Tibial nerve (tissue), 4 donors: ENCODE results near the gene B3GNT8. TPM values are rescaled to one million over a fixed set of nuclear protein-coding genes. Genes with fewer than 3 reads are reported as not detected.

ENCODE experiments used
- DNase-seq, 2 donors: peaks; one replicate each; pipeline ENCODE4 v3.0.0-alpha.2; 2019; ENCODE audit warnings: low spot score in 2 of 2
- H3K27ac ChIP-seq, 4 donors: fragments of 200-600 bp; sonication (generic) in 3 of 4; one replicate each; pipeline ENCODE4 v1.5.1; 2017 to 2019; ENCODE audit warnings: mild to moderate bottlenecking in 1 of 4
- H3K27me3 ChIP-seq, 2 donors: fragments of 200-600 bp; sonication (generic) in 1 of 2; one replicate each; pipeline versions ENCODE4 v1.5.1 to v1.6.0; 2017 to 2019
- H3K36me3 ChIP-seq, 3 donors: fragments of 200-600 bp; sonication (generic); one replicate each; pipeline ENCODE4 v1.5.1; 2018 to 2019
- H3K4me1 ChIP-seq, 4 donors: fragments of 200-600 bp; sonication (generic) in 3 of 4; one replicate each; pipeline ENCODE4 v1.5.1; 2017 to 2019
- H3K4me3 ChIP-seq, 4 donors: fragments of 200-600 bp; sonication (generic) in 3 of 4; one replicate each; pipeline ENCODE4 v1.5.1; 2017 to 2019; ENCODE audit warnings: mild to moderate bottlenecking in 1 of 4, moderate library complexity in 1 of 4
- H3K9me3 ChIP-seq, 4 donors: fragments of 200-600 bp; sonication (generic) in 3 of 4; one replicate each; pipeline ENCODE4 v1.5.1; 2017 to 2019
- CTCF ChIP-seq, 5 experiments: fragments of 200-600 bp in 3 of 5; fragments of 450-650 bp in 2 of 5; sonication (generic) in 3 of 5; IDR thresholded peaks; one replicate each; pipeline ENCODE4 v1.5.1; 2016 to 2019; ENCODE audit warnings: antibody characterized with exemption in 5 of 5, mild to moderate bottlenecking in 3 of 5, moderate library complexity in 2 of 5
- EP300 ChIP-seq, 2 donors: sonication (generic); formaldehyde crosslinking; IDR thresholded peaks; one replicate each; pipeline ENCODE4 v1.6.1; 2017; ENCODE audit warnings: antibody characterized with exemption in 2 of 2, mild to moderate bottlenecking in 1 of 2
- POLR2A ChIP-seq, 2 donors: fragments of 450-650 bp; IDR thresholded peaks; one replicate each; pipeline ENCODE4 v1.6.1; 2017; ENCODE audit warnings: antibody characterized with exemption in 2 of 2, mild to moderate bottlenecking in 2 of 2, moderate library complexity in 2 of 2
- WGBS, 2 donors: methylation state at CpG; one replicate each; pipeline ENCODE4 v1.1.5; 2018; 5-methylcytosine and 5-hydroxymethylcytosine counted together
- small RNA-seq: library from RNA; depleted of rRNA; stranded (forward); fragments of <200 nt; gene quantifications from one replicate; pipeline ENCODE3, GENCODE V24; 2016
- total RNA-seq, 4 donors: library from RNA; depleted of rRNA; stranded (reverse); fragments of >200 nt; gene quantifications; one replicate each; pipeline ENCODE4 v1.1.0, GENCODE V29; 2016

Gene B3GNT8
- total RNA-seq, 4 donors from 2014 or later, result 3.8 to 9.0 (median 5.7) TPM

- Histone ChIP-seq H3K36me3 (peaks cover 0 to 24% (median 0%) of the 10 kb centered on the region in 3 donors), H3K4me1 (peaks cover 0 to 48% (median 8%) of the 10 kb centered on the region in 4 donors), H3K27ac (peak overlapping the region in 2 of 4 donors; percentile 18 to 69), H3K9me3 (no peaks in the 10 kb centered on the region), H3K27me3 (no peaks in the 10 kb centered on the region), H3K4me3 (no peak overlapping the region)
- DNase-seq, result no peak
- 38 to 40% methylated on average over 8 to 9 of the region's 9 CpGs for WGBS, 2 donors
- TF ChIP-seq CTCF (IDR thresholded peaks at IDR 0.05), result no peak
These were observed 49.0 kb downstream of the B3GNT8 start for GRCh38 chr19:41377977-41378709.

- peak overlapping the region; percentile 43 to 74 (median 60) for H3K4me3 ChIP-seq
- TF ChIP-seq EP300 (IDR thresholded peaks at IDR 0.05), result no peak
- TF ChIP-seq POLR2A (IDR thresholded peaks at IDR 0.05), result no peak
- TF ChIP-seq CTCF (IDR thresholded peaks at IDR 0.05), result no peak
- DNase-seq, result no peak
- WGBS, 2 donors, result 57% methylated on average over 8 of the region's 8 CpGs
- H3K27me3 ChIP-seq, result no peaks in the 10 kb centered on the region
- H3K4me1 ChIP-seq, result peaks cover 0 to 48% (median 8%) of the 10 kb centered on the region in 4 donors
- H3K27ac ChIP-seq, result peak overlapping the region; percentile 55 to 92 (median 76)
- H3K36me3 ChIP-seq, result peaks cover 0 to 13% (median 0%) of the 10 kb centered on the region in 3 donors
- no peaks in the 10 kb centered on the region for H3K9me3 ChIP-seq
These were observed 50.2 kb downstream of the B3GNT8 start for GRCh38 chr19:41376998-41377365.

DNA sequence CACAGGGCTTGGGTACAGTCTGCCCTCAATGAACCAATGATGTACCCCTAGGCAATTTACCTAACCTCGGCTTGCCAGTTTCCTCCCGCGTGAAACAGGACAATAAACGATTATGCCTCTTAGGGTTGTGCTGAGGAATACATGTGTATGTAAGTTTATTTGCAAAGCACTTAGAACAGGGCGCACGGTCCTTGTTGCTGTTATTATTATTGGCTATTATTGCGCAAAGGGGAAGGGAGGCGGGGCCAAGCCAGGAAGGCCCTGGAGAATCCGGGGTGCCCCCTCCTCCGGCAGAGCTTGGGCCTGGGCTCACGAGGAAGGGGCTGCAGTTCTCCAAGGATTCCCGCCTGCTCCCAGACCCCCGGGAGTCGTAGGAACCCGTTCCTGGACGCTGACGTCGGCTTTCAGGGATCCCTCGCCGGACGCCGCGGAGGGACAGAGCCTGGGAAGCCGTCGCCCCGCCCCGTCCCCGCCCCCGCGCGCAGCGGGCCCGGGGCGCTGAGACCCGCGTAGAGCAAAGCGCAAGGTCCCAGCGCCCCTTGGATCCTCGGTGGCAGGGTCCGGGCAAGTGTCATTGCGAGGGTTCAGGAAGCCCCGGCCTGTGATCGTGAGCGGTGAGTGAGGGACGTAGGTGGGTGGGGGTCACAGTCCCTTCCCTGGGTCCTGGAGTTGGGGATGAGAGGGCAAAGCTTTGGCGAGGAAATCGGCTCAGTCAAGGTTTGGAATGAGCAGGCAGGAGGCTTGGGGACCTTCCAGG, 50.8 kb downstream of the B3GNT8 start, which contains the start of gene TMEM91:
TMEM91 (plus strand) TSS at position 293 of the 757 bp plus-strand sequence. CDS start 1,777 bp downstream, outside the sequence.
- no peaks in the 10 kb centered on the region for H3K9me3 ChIP-seq
- H3K4me3 ChIP-seq, result peak within 1 kb of the TSS; percentile 43 to 74 (median 60)
- peaks cover 0 to 48% (median 8%) of the 10 kb centered on the region in 4 donors for H3K4me1 ChIP-seq
- peak; percentile 45 to 68 for DNase-seq
- WGBS, 2 donors, result 1 to 4% methylated on average over 20 of the region's 47 CpGs
- peak within 1 kb of the TSS; percentile 55 to 92 (median 76) for H3K27ac ChIP-seq
- no peak for TF ChIP-seq POLR2A (IDR thresholded peaks at IDR 0.05)
- TF ChIP-seq EP300 (IDR thresholded peaks at IDR 0.05), result no peak
- TF ChIP-seq CTCF (IDR thresholded peaks at IDR 0.05), result no peak
- no peaks in the 10 kb centered on the region for H3K27me3 ChIP-seq
- peaks cover 0 to 9% (median 0%) of the 10 kb centered on the region in 3 donors for H3K36me3 ChIP-seq

Small RNA genes within 50 kb of the gene (small RNA-seq; reads per million reads assigned to genes)
- not detected for gene RF00017

Other genes starting within 250 kb of the B3GNT8 start
- 1 to 10 TPM in 1 of 4 donors, under 1 TPM in 3; 0.42 to 1.4 (median 0.63) TPM for gene CYP2S1, start 234.2 kb downstream of the B3GNT8 start, total RNA-seq
- gene AXL, start 208.2 kb downstream of the B3GNT8 start, total RNA-seq, result 100 to 1,000 TPM in 1 of 4 donors, 10 to 100 TPM in 3; 72.0 to 110 (median 88.5) TPM
- gene HNRNPUL1, start 163.0 kb downstream of the B3GNT8 start, total RNA-seq, result 100 to 1,000 TPM; 136 to 163 (median 146) TPM
- 10 to 100 TPM; 12.9 to 21.3 (median 15.0) TPM for gene CCDC97, start 117.2 kb downstream of the B3GNT8 start, total RNA-seq
- gene TGFB1, start 73.5 kb downstream of the B3GNT8 start, total RNA-seq, result 10 to 100 TPM; 14.6 to 31.8 (median 23.9) TPM
- gene B9D2, start 63.2 kb downstream of the B3GNT8 start, total RNA-seq, result 1 to 10 TPM in 3 of 4 donors, under 1 TPM in 1; 0.87 to 8.2 (median 3.6) TPM
- 10 to 100 TPM; 20.3 to 50.8 (median 31.5) TPM for gene TMEM91, start 50.8 kb downstream of the B3GNT8 start, total RNA-seq
- gene EXOSC5, start 30.0 kb downstream of the B3GNT8 start, total RNA-seq, result 10 to 100 TPM; 14.0 to 21.3 (median 19.8) TPM
- gene BCKDHA, start 29.6 kb downstream of the B3GNT8 start, total RNA-seq, result 10 to 100 TPM; 48.6 to 61.4 (median 54.2) TPM
- gene DMAC2, start 12.5 kb upstream of the B3GNT8 start, total RNA-seq, result 10 to 100 TPM; 28.8 to 38.7 (median 35.7) TPM
- not detected for gene ERICH4, start 15.8 kb upstream of the B3GNT8 start, total RNA-seq
- 1 to 10 TPM in 1 of 4 donors, under 1 TPM in 2, not detected in 1; 0.60 to 2.2 (median 0.87) TPM for gene CEACAM21, start 148.8 kb upstream of the B3GNT8 start, total RNA-seq
- 1 to 10 TPM in 2 of 4 donors, under 1 TPM in 1, not detected in 1; 0.60 to 1.7 (median 1.6) TPM for gene CEACAM4, start 199.7 kb upstream of the B3GNT8 start, total RNA-seq